Skeletal muscle tissue (tissue), 4 donors: ENCODE results near the gene TLE7. TPM values are rescaled to one million over a fixed set of nuclear protein-coding genes. Genes with fewer than 3 reads are reported as not detected.

ENCODE experiments used
- H3K27ac ChIP-seq: one replicate; pipeline ENCODE4 v1.7.0; 2013; ENCODE audit warnings: mild to moderate bottlenecking, low read depth, low read length, inconsistent platforms
- H3K27me3 ChIP-seq, 3 donors: one replicate each; pipeline ENCODE4 v1.7.0; 2013; ENCODE audit warnings: low read length in 3 of 3; ENCODE audit not compliant: control insufficient read depth in 3 of 3, insufficient read depth in 3 of 3
- H3K36me3 ChIP-seq, 3 donors: one replicate each; pipeline ENCODE4 v1.7.0; 2013; ENCODE audit warnings: low read length in 3 of 3; ENCODE audit not compliant: control insufficient read depth in 3 of 3, insufficient read depth in 3 of 3
- H3K4me1 ChIP-seq, 3 donors: one replicate each; pipeline ENCODE4 v1.7.0; 2013; ENCODE audit warnings: low read length in 3 of 3, mild to moderate bottlenecking in 3 of 3; ENCODE audit not compliant: control insufficient read depth in 3 of 3, insufficient read depth in 3 of 3
- H3K4me3 ChIP-seq, 3 donors: one replicate each; pipeline ENCODE4 v1.7.0; 2013; ENCODE audit warnings: low read length in 3 of 3
- H3K9ac ChIP-seq, 3 donors: one replicate each; pipeline ENCODE4 v1.7.0; 2013; ENCODE audit warnings: low read length in 3 of 3, mild to moderate bottlenecking in 3 of 3, moderate library complexity in 2 of 3, low read depth in 1 of 3
- H3K9me3 ChIP-seq, 3 donors: one replicate each; pipeline ENCODE4 v1.7.0; 2013; ENCODE audit warnings: low read length in 3 of 3; ENCODE audit not compliant: control insufficient read depth in 3 of 3
- total RNA-seq: library from RNA; depleted of rRNA; stranded (reverse); fragments of >200 nt; gene quantifications from one replicate; pipeline ENCODE4 v1.2.3, GENCODE V29; 2014
- donor health status: Osteomylitis.

TLE7 gene
- total RNA-seq, 1 donor from 2014 or later: not detected

DNA sequence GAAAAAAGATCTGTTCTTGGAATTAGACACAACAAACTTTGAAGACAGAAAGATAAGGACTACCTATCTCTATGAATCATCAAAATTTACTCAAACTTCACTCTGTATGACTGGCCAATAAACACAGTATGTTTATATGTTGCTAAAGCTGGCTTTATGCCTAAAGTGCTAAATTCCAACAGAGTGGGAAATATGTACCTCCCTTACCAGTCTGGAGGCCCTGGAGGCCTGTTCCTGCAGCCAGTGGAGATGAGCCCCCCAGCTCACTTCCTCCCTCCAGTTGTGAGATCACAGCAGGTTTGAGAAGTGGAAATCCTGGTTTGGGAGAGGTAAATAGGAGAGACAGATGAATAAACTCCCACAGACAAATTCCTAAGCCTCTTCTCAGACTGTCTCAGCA lies 11.2 kb upstream of the TLE7 start:
- H3K27ac ChIP-seq: no peak overlapping the region
- no peak overlapping the region for H3K9ac ChIP-seq
- peaks cover 82 to 88% (median 87%) of the 10 kb centered on the region in 3 donors for H3K36me3 ChIP-seq
- H3K4me1 ChIP-seq: no peaks in the 10 kb centered on the region
- H3K4me3 ChIP-seq: no peak overlapping the region
- H3K27me3 ChIP-seq: no peaks in the 10 kb centered on the region
- H3K9me3 ChIP-seq: peaks cover 29 to 55% (median 30%) of the 10 kb centered on the region in 3 donors

DNA sequence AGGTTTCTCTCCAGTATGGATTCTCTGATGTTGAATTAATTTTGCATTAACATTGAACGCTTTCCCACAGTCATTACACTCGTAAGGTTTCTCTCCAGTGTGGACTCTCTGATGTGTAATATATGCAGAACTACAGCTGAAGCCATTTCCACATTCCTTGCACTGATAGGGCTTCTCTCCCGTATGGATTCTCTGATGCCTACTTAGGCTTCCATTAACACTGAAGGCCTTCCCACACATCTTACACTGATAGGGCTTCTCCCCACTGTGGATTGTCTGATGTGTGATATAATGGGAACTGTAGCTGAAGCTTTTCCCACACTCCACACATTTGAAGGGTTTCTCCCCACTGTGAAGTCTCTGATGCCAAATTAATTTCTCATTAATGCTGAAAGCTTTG lies 7.2 kb upstream of the TLE7 start:
- no peak overlapping the region for H3K9ac ChIP-seq
- peaks cover 45 to 64% (median 53%) of the 10 kb centered on the region in 3 donors for H3K9me3 ChIP-seq
- H3K36me3 ChIP-seq: peaks cover 61 to 66% (median 64%) of the 10 kb centered on the region in 3 donors
- H3K4me1 ChIP-seq: no peaks in the 10 kb centered on the region
- H3K27me3 ChIP-seq: no peaks in the 10 kb centered on the region
- no peak overlapping the region for H3K27ac ChIP-seq
- H3K4me3 ChIP-seq: peak overlapping the region; percentile 25 to 56 (median 34)

DNA sequence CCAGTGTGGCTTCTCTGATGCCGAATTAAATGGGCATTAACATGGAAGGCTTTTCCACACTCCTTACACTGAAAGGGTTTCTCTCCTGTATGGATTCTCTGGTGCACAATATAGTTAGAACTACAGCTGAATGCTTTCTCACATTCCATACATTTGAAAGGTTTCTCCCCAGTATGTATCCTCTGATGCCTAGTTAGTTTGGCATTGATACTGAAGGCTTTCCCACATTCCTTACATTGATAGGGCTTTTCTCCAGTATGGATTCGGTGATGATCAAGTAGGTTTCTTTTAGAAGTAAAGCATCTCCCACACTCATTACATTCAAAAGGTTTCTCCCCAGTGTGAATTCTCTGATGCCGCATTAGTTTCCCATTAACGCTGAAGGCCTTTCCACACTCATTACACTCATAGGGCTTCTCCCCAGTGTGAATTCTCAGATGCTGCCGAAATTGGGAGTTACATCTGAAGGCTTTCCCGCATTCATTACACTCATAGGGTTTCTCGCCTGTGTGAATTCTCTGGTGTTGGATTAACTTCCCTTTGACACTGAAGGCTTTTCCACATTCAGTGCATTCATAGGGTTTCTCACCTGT lies 6.5 kb upstream of the TLE7 start:
- Histone ChIP-seq H3K9ac (no peak overlapping the region), H3K4me1 (no peaks in the 10 kb centered on the region), H3K27me3 (no peaks in the 10 kb centered on the region), H3K4me3 (peak overlapping the region; percentile 25 to 56 (median 34)), H3K9me3 (peaks cover 49 to 60% (median 58%) of the 10 kb centered on the region in 3 donors), H3K36me3 (peaks cover 54 to 59% (median 57%) of the 10 kb centered on the region in 3 donors), H3K27ac (no peak overlapping the region)

DNA sequence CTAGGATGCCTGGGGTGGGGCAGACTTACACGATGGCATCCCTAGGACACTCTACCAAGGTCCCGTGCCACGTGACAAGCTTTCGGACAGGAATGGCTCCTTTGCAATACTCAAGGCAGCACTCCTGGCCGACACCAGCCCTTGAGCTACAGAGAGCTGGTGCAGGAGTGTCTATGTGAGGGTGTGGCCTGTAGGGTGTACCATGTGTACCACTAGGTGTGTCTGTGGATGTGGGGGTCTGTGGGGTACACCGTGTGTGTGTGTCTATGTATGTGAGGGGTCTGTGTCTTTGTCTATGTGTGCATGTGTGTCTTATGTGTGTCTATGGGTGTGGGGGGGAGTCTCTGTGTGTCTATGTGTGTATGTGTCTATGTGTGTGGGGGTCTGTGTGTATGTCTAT lies 1.9 kb upstream of the TLE7 start:
- Histone ChIP-seq H3K4me3 (no peak overlapping the region), H3K36me3 (peaks cover 11 to 13% (median 13%) of the 10 kb centered on the region in 3 donors), H3K27me3 (peaks cover 0 to 4% (median 0%) of the 10 kb centered on the region in 3 donors), H3K9ac (no peak overlapping the region), H3K4me1 (no peaks in the 10 kb centered on the region), H3K27ac (no peak overlapping the region), H3K9me3 (peaks cover 18 to 45% (median 36%) of the 10 kb centered on the region in 3 donors)

DNA sequence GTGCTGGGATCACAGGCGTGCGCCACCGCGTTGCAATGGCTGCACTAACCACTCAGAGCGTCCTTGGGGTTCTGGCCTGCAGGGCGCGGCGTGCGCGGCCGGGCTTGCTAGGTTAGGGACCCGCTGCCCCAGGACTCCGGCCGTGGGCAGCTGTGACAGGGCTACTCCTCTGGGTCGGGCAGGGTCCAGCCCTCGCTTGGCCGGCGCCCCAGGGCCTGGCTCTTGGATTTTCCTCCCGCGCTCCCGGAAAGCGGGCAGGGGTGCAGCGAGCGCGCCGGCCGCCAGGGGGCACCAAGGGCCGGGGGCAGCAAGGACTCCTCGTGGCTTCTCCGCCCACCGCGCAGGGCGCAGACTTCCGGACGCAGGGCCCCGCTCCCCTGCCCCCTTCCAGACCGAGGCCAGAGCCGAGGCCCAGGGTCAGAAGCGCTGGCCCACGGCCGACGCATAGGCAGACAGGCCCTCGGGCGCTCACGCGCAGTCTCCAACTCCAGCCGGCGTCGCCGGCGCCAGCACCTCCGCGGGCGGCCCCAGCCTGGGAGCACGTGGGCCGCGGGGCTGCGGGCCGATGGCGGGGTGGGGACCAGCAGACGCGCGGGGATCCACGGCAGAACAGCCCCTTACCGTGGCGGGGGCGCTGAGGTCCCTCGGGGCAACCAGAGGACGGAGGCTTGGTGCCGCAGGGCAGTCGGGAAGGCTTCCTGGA lies 355 bp downstream of the TLE7 start:
- Histone ChIP-seq H3K36me3 (no peaks in the 10 kb centered on the region), H3K4me1 (no peaks in the 10 kb centered on the region), H3K4me3 (no peak overlapping the region), H3K9ac (no peak overlapping the region), H3K9me3 (peaks cover 7 to 31% (median 20%) of the 10 kb centered on the region in 3 donors), H3K27me3 (peaks cover 0 to 9% (median 0%) of the 10 kb centered on the region in 3 donors), H3K27ac (no peak overlapping the region)

DNA sequence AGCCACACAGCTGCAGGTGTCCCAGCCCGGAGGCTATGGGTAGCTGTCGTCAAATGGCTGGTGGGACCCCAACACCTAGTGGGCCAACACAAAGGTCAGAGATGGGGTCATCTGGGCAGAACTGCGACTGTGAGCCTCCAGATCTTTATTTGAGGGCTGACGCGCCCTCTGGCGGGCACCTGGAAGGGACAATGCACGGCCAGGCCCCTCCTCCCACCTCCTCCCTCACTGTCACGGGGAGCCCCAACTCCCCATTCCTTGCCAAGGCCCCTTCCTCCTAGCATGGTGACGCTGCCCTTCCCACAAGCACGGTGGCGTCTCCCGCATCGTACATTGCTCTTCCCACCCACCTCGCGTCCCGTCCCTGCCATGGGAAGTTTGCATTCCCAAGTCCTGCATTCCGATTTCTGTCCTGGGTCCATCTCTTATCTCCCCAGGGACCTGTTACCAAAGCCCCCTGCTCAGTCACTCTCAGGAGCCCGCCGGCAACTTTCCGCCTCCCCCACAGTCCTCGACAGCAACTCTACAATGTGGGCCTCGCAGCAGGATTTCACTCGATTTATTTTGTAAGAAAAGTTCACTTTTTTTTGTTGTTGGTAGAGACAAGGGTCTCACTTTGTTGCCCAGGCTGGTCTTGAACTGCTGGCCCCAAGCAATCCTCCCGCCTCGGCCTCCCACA lies 1.0 kb downstream of the TLE7 start:
- H3K27me3 ChIP-seq: peaks cover 0 to 9% (median 0%) of the 10 kb centered on the region in 3 donors
- H3K9me3 ChIP-seq: peaks cover 3 to 26% (median 16%) of the 10 kb centered on the region in 3 donors
- H3K27ac ChIP-seq: no peak overlapping the region
- no peaks in the 10 kb centered on the region for H3K4me1 ChIP-seq
- H3K36me3 ChIP-seq: no peaks in the 10 kb centered on the region
- H3K9ac ChIP-seq: no peak overlapping the region
- no peak overlapping the region for H3K4me3 ChIP-seq

DNA sequence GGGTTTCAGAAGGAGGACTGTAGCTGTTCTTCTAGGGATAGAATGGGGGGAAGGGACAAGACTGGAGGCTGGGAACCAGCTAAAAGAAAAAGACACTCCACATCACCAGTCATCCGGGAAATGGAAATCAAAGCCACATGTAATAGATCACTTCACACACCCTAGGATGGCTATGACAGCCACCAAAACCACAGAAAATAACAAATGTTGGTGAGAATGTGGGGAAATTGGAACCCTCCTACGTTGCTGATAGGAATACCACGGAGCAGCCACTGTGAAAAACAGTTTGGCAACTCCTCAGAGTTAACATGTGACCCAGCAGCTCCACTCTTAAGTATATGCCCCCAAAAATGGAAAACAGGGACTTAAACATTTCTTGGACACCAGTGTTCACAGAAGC lies 2.3 kb downstream of the TLE7 start:
- Histone ChIP-seq H3K4me3 (no peak overlapping the region), H3K4me1 (no peaks in the 10 kb centered on the region), H3K36me3 (no peaks in the 10 kb centered on the region), H3K9ac (no peak overlapping the region), H3K27ac (no peak overlapping the region), H3K9me3 (peaks cover 2 to 17% (median 14%) of the 10 kb centered on the region in 3 donors), H3K27me3 (peaks cover 0 to 9% (median 0%) of the 10 kb centered on the region in 3 donors)

DNA sequence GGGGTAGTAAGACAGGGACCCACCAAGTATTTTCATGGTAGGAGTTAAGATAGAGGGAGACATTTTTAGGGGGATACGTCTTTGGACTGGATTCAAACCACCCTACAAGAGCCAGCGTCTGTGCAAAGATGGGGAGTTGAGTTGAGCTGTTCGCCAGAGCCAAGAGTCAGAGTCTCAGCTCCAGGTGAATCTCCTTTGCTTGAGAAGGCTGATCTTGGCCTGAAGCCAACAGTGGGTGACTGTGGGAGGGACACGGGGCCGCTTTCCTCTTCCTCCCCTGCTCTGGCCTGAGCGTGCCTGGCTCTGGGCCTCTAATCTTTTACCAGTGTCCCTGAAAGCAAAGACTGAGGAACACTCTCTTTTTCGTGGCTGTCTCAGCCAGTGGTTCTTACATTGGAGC lies 5.4 kb downstream of the TLE7 start:
- peaks cover 0 to 2% (median 0%) of the 10 kb centered on the region in 3 donors for H3K9me3 ChIP-seq
- H3K27ac ChIP-seq: no peak overlapping the region
- no peaks in the 10 kb centered on the region for H3K4me1 ChIP-seq
- H3K27me3 ChIP-seq: peaks cover 0 to 14% (median 0%) of the 10 kb centered on the region in 3 donors
- H3K4me3 ChIP-seq: no peak overlapping the region
- H3K36me3 ChIP-seq: no peaks in the 10 kb centered on the region
- H3K9ac ChIP-seq: no peak overlapping the region

DNA sequence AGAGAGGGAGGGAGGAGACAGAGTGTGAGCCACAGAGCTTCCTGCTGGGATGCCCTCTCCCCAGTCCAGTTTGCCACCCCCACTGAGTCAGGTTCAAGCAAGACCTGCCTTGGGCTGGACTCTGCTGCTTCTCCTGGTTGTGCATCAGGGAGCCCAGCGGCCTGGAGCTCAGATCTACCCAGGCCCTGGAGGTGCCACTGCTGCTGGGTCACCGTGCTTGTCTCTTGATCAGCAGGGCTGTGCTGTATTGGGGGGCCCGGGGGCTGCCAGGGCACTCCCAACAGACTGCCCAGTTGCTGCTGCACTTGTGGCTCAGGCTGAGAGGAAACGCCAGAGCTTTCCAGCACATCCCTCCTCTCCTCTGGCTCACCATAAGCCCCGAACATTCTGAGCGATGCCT lies 8.9 kb downstream of the TLE7 start:
- no peak overlapping the region for H3K27ac ChIP-seq
- H3K9me3 ChIP-seq: peaks cover 0 to 7% (median 2%) of the 10 kb centered on the region in 3 donors
- no peaks in the 10 kb centered on the region for H3K36me3 ChIP-seq
- no peak overlapping the region for H3K9ac ChIP-seq
- no peaks in the 10 kb centered on the region for H3K4me1 ChIP-seq
- H3K4me3 ChIP-seq: no peak overlapping the region
- peaks cover 0 to 10% (median 8%) of the 10 kb centered on the region in 3 donors for H3K27me3 ChIP-seq

DNA sequence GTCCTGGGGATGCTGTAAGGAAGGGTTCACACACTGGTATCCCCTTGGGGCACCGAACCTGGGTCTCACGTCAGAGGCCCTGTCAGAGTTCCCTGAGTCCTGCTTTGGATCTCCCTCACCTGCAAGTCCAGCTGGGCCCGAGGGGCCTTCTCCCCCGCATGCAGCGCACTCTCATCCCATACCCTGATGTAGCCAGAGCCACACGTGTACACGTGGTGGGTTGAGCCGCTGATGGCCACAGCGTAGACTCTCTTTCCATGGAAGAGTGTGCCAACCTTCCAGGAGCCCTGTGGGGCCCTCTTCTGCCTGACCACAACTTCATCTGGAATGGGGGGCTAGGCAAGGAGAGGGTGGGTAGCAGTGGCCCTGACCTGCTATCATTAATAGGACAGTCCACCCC lies 9.9 kb downstream of the TLE7 start:
- Histone ChIP-seq H3K27ac (no peak overlapping the region), H3K9ac (no peak overlapping the region), H3K36me3 (no peaks in the 10 kb centered on the region), H3K4me3 (no peak overlapping the region), H3K9me3 (peaks cover 2 to 7% (median 3%) of the 10 kb centered on the region in 3 donors), H3K27me3 (peaks cover 4 to 12% (median 8%) of the 10 kb centered on the region in 3 donors), H3K4me1 (no peaks in the 10 kb centered on the region)
